ENCODE results near the gene ESR2.

The ESR2 gene

GRCh38 chr14:64092338-64092737 is 201.8 kb downstream of the ESR2 start:
- H3K4me3 ChIP-seq (ENCODE audit: control insufficient read depth, low read depth, low read length) = no peak overlapping the region
- no peak for DNase-seq (ENCODE audit: low read depth)
- no peak for TF ChIP-seq CTCF (conservative IDR thresholded peaks at IDR 0.05; ENCODE audit: control insufficient read depth, insufficient read depth, low read depth, low read length)

GRCh38 chr14:64091217-64091616 is 203.0 kb downstream of the ESR2 start:
- no peak for TF ChIP-seq CTCF (conservative IDR thresholded peaks at IDR 0.05; ENCODE audit: control insufficient read depth, insufficient read depth, low read depth, low read length)
- H3K4me3 ChIP-seq (ENCODE audit: control insufficient read depth, low read depth, low read length) = no peak overlapping the region
- DNase-seq (ENCODE audit: low read depth) = no peak

- H3K4me3 ChIP-seq (ENCODE audit: control insufficient read depth, low read depth, low read length) = no peak overlapping the region
- no peak for DNase-seq (ENCODE audit: low read depth)
- no peak for TF ChIP-seq CTCF (conservative IDR thresholded peaks at IDR 0.05; ENCODE audit: control insufficient read depth, insufficient read depth, low read depth, low read length)
Measured at GRCh38 chr14:64089920-64090319, 204.3 kb downstream of the ESR2 start.

GRCh38 chr14:64088647-64088964 is 205.6 kb downstream of the ESR2 start:
- DNase-seq (ENCODE audit: low read depth) = no peak
- no peak for TF ChIP-seq CTCF (conservative IDR thresholded peaks at IDR 0.05; ENCODE audit: control insufficient read depth, insufficient read depth, low read depth, low read length)
- H3K4me3 ChIP-seq (ENCODE audit: control insufficient read depth, low read depth, low read length) = no peak overlapping the region

- H3K4me3 ChIP-seq (ENCODE audit: control insufficient read depth, low read depth, low read length) = no peak overlapping the region
- TF ChIP-seq CTCF (conservative IDR thresholded peaks at IDR 0.05; ENCODE audit: control insufficient read depth, insufficient read depth, low read depth, low read length) = no peak
- DNase-seq (ENCODE audit: low read depth) = peak; percentile 86
Measured at GRCh38 chr14:64082837-64083236, 211.3 kb downstream of the ESR2 start.

- no peak for TF ChIP-seq CTCF (conservative IDR thresholded peaks at IDR 0.05; ENCODE audit: control insufficient read depth, insufficient read depth, low read depth, low read length)
- peak; percentile 39 for DNase-seq (ENCODE audit: low read depth)
- no peak overlapping the region for H3K4me3 ChIP-seq (ENCODE audit: control insufficient read depth, low read depth, low read length)
Measured at GRCh38 chr14:64081174-64081746, 212.9 kb downstream of the ESR2 start.

GRCh38 chr14:64080452-64080851 is 213.7 kb downstream of the ESR2 start:
- TF ChIP-seq CTCF (conservative IDR thresholded peaks at IDR 0.05; ENCODE audit: control insufficient read depth, insufficient read depth, low read depth, low read length) = no peak
- DNase-seq (ENCODE audit: low read depth) = peak; percentile 16
- no peak overlapping the region for H3K4me3 ChIP-seq (ENCODE audit: control insufficient read depth, low read depth, low read length)

Data from fibroblast of mammary gland (primary cell).